ENCODE measurements around the gene TTLL9.
"Not testable (repeated sequence)": the region's sequence is repeated elsewhere in the genome, so short reads cannot be mapped to it uniquely, and the experiment has no call there.

The TTLL9 gene

GRCh38 chr20:31883829-31884228 lies 13.4 kb downstream of the TTLL9 start:
- DNase-seq (ENCODE audit: low spot score) = no peak

GRCh38 chr20:31890646-31891045 lies 20.2 kb downstream of the TTLL9 start:
- no peak for DNase-seq (ENCODE audit: low spot score)

- DNase-seq (ENCODE audit: low spot score) = peak; percentile 29
These were observed 24.7 kb downstream of the TTLL9 start for GRCh38 chr20:31894980-31895675.

GRCh38 chr20:31896049-31896448 lies 25.6 kb downstream of the TTLL9 start:
- DNase-seq (ENCODE audit: low spot score) = no peak

GRCh38 chr20:31897541-31897940 lies 27.1 kb downstream of the TTLL9 start:
- no peak for DNase-seq (ENCODE audit: low spot score)

GRCh38 chr20:31901615-31902014 lies 31.2 kb downstream of the TTLL9 start:
- no peak for DNase-seq (ENCODE audit: low spot score)

- DNase-seq (ENCODE audit: low spot score) = no peak
These were observed 33.4 kb downstream of the TTLL9 start for GRCh38 chr20:31903627-31904386.

- no peak for DNase-seq (ENCODE audit: low spot score)
These were observed 35.6 kb downstream of the TTLL9 start for GRCh38 chr20:31906001-31906400.

- DNase-seq (ENCODE audit: low spot score) = no peak
These were observed 36.6 kb downstream of the TTLL9 start for GRCh38 chr20:31907046-31907445.

GRCh38 chr20:31908016-31908415 lies 37.6 kb downstream of the TTLL9 start:
- DNase-seq (ENCODE audit: low spot score) = no peak

GRCh38 chr20:31908424-31908823 lies 38.0 kb downstream of the TTLL9 start:
- DNase-seq (ENCODE audit: low spot score) = no peak

- DNase-seq (ENCODE audit: low spot score) = no peak
These were observed 39.0 kb downstream of the TTLL9 start for GRCh38 chr20:31909253-31910070.

- DNase-seq (ENCODE audit: low spot score) = no peak
These were observed 39.8 kb downstream of the TTLL9 start for GRCh38 chr20:31910071-31910803.

GRCh38 chr20:31913431-31914157 lies 43.2 kb downstream of the TTLL9 start:
- DNase-seq (ENCODE audit: low spot score) = no peak

GRCh38 chr20:31914170-31914569 lies 43.7 kb downstream of the TTLL9 start:
- no peak for DNase-seq (ENCODE audit: low spot score)

- DNase-seq (ENCODE audit: low spot score) = no peak
These were observed 45.3 kb downstream of the TTLL9 start for GRCh38 chr20:31915491-31916280.

- no peak for DNase-seq (ENCODE audit: low spot score)
These were observed 46.3 kb downstream of the TTLL9 start for GRCh38 chr20:31916708-31917107.

GRCh38 chr20:31917962-31918412 lies 47.6 kb downstream of the TTLL9 start:
- DNase-seq (ENCODE audit: low spot score) = not testable (repeated sequence)

- DNase-seq (ENCODE audit: low spot score) = no peak
These were observed 48.2 kb downstream of the TTLL9 start for GRCh38 chr20:31918466-31919105.

All from CD4-positive, alpha-beta T cell treated with Interleukin-2 at 100 ng/mL for 4 hours (primary cell).